Measurements from ENCODE around the gene TASP1. TPM values are rescaled to one million over a fixed set of nuclear protein-coding genes. Genes with fewer than 3 reads are reported as not detected.

TASP1 gene
- total RNA-seq = 12.8 and 17.3 TPM in 2 replicates

GRCh38 chr20:13638496-13639149 is at the start of gene TASP1:
Gene TASP1, minus strand, starts transcription at chr20:13638932. Its CDS starts 8,854 bp downstream, at chr20:13630078.

Other genes with a start within 250 kb of the TASP1 start
- 3.4 and 7.1 TPM in 2 replicates for gene ESF1, start 146.0 kb upstream of the TASP1 start, total RNA-seq
- gene NDUFAF5, start 146.1 kb upstream of the TASP1 start, total RNA-seq = 15.3 and 17.0 TPM in 2 replicates